Endothelial cell of umbilical vein (primary cell): ENCODE data around the gene CCL27. TPM values are rescaled to one million over a fixed set of nuclear protein-coding genes. Genes with fewer than 3 reads are reported as not detected.

ENCODE experiments used
- BruUV-seq: library from RNA; stranded (reverse); fragments of 400-500 nt; replicated peaks from 2 replicates; lab custom pipeline; 2021; lab: Mats Ljungman, UMichigan
- CTCF ChIA-PET: fragments of 300-600, 350-600 bp; sonication (Branson Sonifier 250); formaldehyde crosslinking; loops from one replicate; lab custom pipeline; 2021; ENCODE audit warnings: antibody characterized with exemption, inconsistent platforms; lab: Charles Lee
- POLR2A ChIA-PET: fragments of 300-600, 350-600 bp; sonication (Branson Sonifier 250); formaldehyde crosslinking; loops from one replicate; lab custom pipeline; 2021; ENCODE audit warnings: antibody characterized with exemption, inconsistent platforms; lab: Charles Lee
- DNase-seq: peaks from one replicate; pipeline ENCODE4 v3.0.0-alpha.2; 2011; ENCODE audit warnings: low read depth, low spot score
- FAIRE-seq: peaks from 2 replicates; lab custom pipeline; 2011; peaks lifted over from hg19 to GRCh38; lab: Jason Lieb, UNC
- H2AFZ ChIP-seq: 2 replicates; pipeline ENCODE4 v1.6.0; 2012; ENCODE audit warnings: low read depth, low read length, control low read depth, inconsistent platforms
- H3K27ac ChIP-seq: 2 replicates; pipeline ENCODE4 v1.5.1; 2011; ENCODE audit warnings: low read depth, mild to moderate bottlenecking, control low read depth, low read length, moderate library complexity; ENCODE audit not compliant: insufficient read depth
- H3K27me3 ChIP-seq, 2 experiments: 2 replicates each; pipeline versions ENCODE4 v1.6.0 to v1.6.1; 2011; ENCODE audit warnings: low read length in 2 of 2, mixed read lengths in 1 of 2; ENCODE audit not compliant: control insufficient read depth in 2 of 2, insufficient read depth in 2 of 2
- H3K36me3 ChIP-seq, 2 experiments: 2 replicates in 1 of 2; 3 replicates in 1 of 2; pipeline ENCODE4 v1.5.1; 2011; ENCODE audit warnings: low read length in 2 of 2, mild to moderate bottlenecking in 1 of 2, moderate library complexity in 1 of 2; ENCODE audit not compliant: control insufficient read depth in 2 of 2, insufficient read depth in 2 of 2; ENCODE audit errors: extremely low read depth in 1 of 2
- H3K4me1 ChIP-seq: 3 replicates; pipeline ENCODE4 v1.5.1; 2011; ENCODE audit warnings: mild to moderate bottlenecking, low read length; ENCODE audit not compliant: control insufficient read depth, insufficient read depth; ENCODE audit errors: extremely low read depth
- H3K4me2 ChIP-seq: 2 replicates; pipeline ENCODE4 v1.6.1; 2011; ENCODE audit warnings: low read length, control low read depth, mixed read lengths; ENCODE audit not compliant: insufficient read depth
- H3K4me3 ChIP-seq, 3 experiments: fragments of 200-600 bp in 1 of 3; sonication (generic), shearing (Covaris generic) in 1 of 3; replicated peaks in 1 of 3; 2 replicates each; pipeline ENCODE4 v1.5.1; 2011 to 2016; ENCODE audit warnings: control low read depth in 3 of 3, low read length in 3 of 3, mild to moderate bottlenecking in 2 of 3, inconsistent platforms in 1 of 3, low read depth in 1 of 3, moderate library complexity in 1 of 3; ENCODE audit not compliant: insufficient read depth in 1 of 3
- H3K79me2 ChIP-seq: 2 replicates; pipeline ENCODE4 v1.6.0; 2012; ENCODE audit warnings: low read length, inconsistent platforms; ENCODE audit not compliant: control insufficient read depth, insufficient read depth
- H3K9ac ChIP-seq: replicated peaks from 2 replicates; pipeline ENCODE3; 2011; ENCODE audit warnings: low read length, control low read depth; ENCODE audit not compliant: insufficient read depth; ENCODE audit errors: extremely low read depth
- H3K9me1 ChIP-seq: replicated peaks from 3 replicates; pipeline ENCODE4 v1.6.0; 2011; ENCODE audit warnings: mild to moderate bottlenecking, low read length; ENCODE audit not compliant: control insufficient read depth, insufficient read depth; ENCODE audit errors: extremely low read depth
- H3K9me3 ChIP-seq: replicated peaks from 2 replicates; pipeline ENCODE4 v1.5.1; 2012; ENCODE audit warnings: low read length, inconsistent platforms; ENCODE audit not compliant: control insufficient read depth, insufficient read depth
- H4K20me1 ChIP-seq: replicated peaks from 2 replicates; pipeline ENCODE3; 2011; ENCODE audit warnings: mild to moderate bottlenecking, low read length; ENCODE audit not compliant: control insufficient read depth, insufficient read depth; ENCODE audit errors: extremely low read depth
- CTCF ChIP-seq, 2 donors: IDR thresholded peaks; 1 replicate in 1 of 2; 2 replicates in 1 of 2; pipeline ENCODE4 v1.5.1; 2011; ENCODE audit warnings: low read length in 2 of 2, mild to moderate bottlenecking in 2 of 2, moderate library complexity in 2 of 2, control low read depth in 1 of 2, inconsistent platforms in 1 of 2, low read depth in 1 of 2; ENCODE audit not compliant: insufficient read depth in 1 of 2; ENCODE audit errors: extremely low read depth in 1 of 2
- EZH2 ChIP-seq: IDR thresholded peaks from 2 replicates; pipeline ENCODE4 v1.6.1; 2012; ENCODE audit warnings: borderline replicate concordance, low read depth, mild to moderate bottlenecking, moderate library complexity, low read length, inconsistent platforms; ENCODE audit not compliant: severe bottlenecking
- FOS ChIP-seq: IDR thresholded peaks from 2 replicates; pipeline ENCODE4 v1.6.1; 2011; ENCODE audit warnings: mild to moderate bottlenecking, low read length, moderate library complexity, borderline replicate concordance; ENCODE audit not compliant: insufficient read depth
- GATA2 ChIP-seq: IDR thresholded peaks from 2 replicates; pipeline ENCODE4 v1.7.0; 2011; ENCODE audit warnings: low read depth, mild to moderate bottlenecking, moderate library complexity, mixed read lengths, low read length; ENCODE audit not compliant: insufficient read length, insufficient read depth
- JUN ChIP-seq: IDR thresholded peaks from 2 replicates; pipeline ENCODE4 v1.6.1; 2011; ENCODE audit warnings: borderline replicate concordance, low read depth; ENCODE audit not compliant: insufficient read length, insufficient read depth
- MAX ChIP-seq: IDR thresholded peaks from 2 replicates; pipeline ENCODE4 v1.6.1; 2011; ENCODE audit not compliant: insufficient read depth, insufficient read length
- MYC ChIP-seq: IDR thresholded peaks from one replicate; pipeline ENCODE4 v1.6.1; 2011; ENCODE audit warnings: mild to moderate bottlenecking, low read depth, low read length
- POLR2A ChIP-seq: IDR thresholded peaks from 2 replicates; pipeline ENCODE4 v1.6.1; 2012; ENCODE audit warnings: low read depth, mild to moderate bottlenecking, control low read depth, low read length
- POLR2AphosphoS5 ChIP-seq: IDR thresholded peaks from 2 replicates; pipeline ENCODE4 v1.6.1; 2012; ENCODE audit warnings: low read depth, mild to moderate bottlenecking, control low read depth, low read length, moderate library complexity; ENCODE audit not compliant: insufficient read depth
- dilution Hi-C: fragments of 300-500 bp; cut with MboI; formaldehyde crosslinking; loops from one replicate; pipeline ENCODE4 v1.15.0; 2019; ENCODE audit warnings: low sequenced_read_pairs; ENCODE audit not compliant: extremely low pct_ligation_motif_present
- intact Hi-C: fragments of 100-400 bp; cut with micrococcal nuclease; formaldehyde crosslinking; loops from one replicate; pipeline ENCODE4 v1.10.0; 2022
- polyA plus RNA-seq, 4 experiments: library from polyadenylated mRNA; depleted of rRNA in 3 of 4; stranded (reverse) in 3 of 4; unstranded in 1 of 4; fragments of >200 nt; gene quantifications; 2 replicates each; pipeline versions ENCODE4 v1.2.1 to v1.2.3, GENCODE V29; 2011 to 2012; ENCODE audit warnings: missing spikeins in 1 of 4
- total RNA-seq: library from RNA; stranded (reverse); gene quantifications from 2 replicates; pipeline ENCODE4 v1.2.3, GENCODE V29; 2021

Gene CCL27
- total and polyA plus RNA-seq, 2 donors (not counting 3 experiments of a cell fraction or from before 2014, with no cell fraction given), result not detected

- POLR2A ChIA-PET, result no interaction called here
- no peak overlapping the region for H2AFZ ChIP-seq
- intact Hi-C loops, result loop anchor here (10.0 kb wide), 1 partner anchor 313 kb away; the partner anchor contains the start of gene DNAJB5
- dilution Hi-C loops, result no loop called here
- H3K9me1 ChIP-seq, result no peaks in the 10 kb centered on the region
- H3K9me3 ChIP-seq, result no peaks in the 10 kb centered on the region
- CTCF ChIA-PET, result interaction anchor here (1.4 kb wide), 1 partner anchor 31 kb away, joined by 9 read pairs; no protein-coding TSS in a partner anchor
- H3K4me2 ChIP-seq, result no peak overlapping the region
- FAIRE-seq (no peak), DNase-seq (no peak)
- H4K20me1 ChIP-seq, result no peaks in the 10 kb centered on the region
- no peaks in the 10 kb centered on the region for H3K36me3 ChIP-seq
- TF ChIP-seq FOS, result no peak
- TF ChIP-seq GATA2, result no peak
- TF ChIP-seq POLR2AphosphoS5, result no peak
- no peak for TF ChIP-seq MYC
- TF ChIP-seq CTCF (IDR thresholded peaks at IDR 0.05; ENCODE audit: extremely low read depth in 1 of 2, insufficient read depth in 1 of 2, low read depth in 1 of 2, low read length in 2 of 2), result no peak
- TF ChIP-seq EZH2, result no peak
- TF ChIP-seq MAX, result no peak
- TF ChIP-seq POLR2A, result no peak
- no peak for TF ChIP-seq JUN
- H3K4me3 ChIP-seq, result no peak overlapping the region
- H3K4me1 ChIP-seq, result no peaks in the 10 kb centered on the region
- H3K9ac ChIP-seq, result no peak overlapping the region
- no peaks in the 10 kb centered on the region for H3K27me3 ChIP-seq
- H3K27ac ChIP-seq, result no peak overlapping the region
- no TSS peak for BruUV-seq
- no peaks in the 10 kb centered on the region for H3K79me2 ChIP-seq
Observed at GRCh38 chr9:34671307-34671706, 8.8 kb upstream of the CCL27 start.
